Activated effector memory CD4-positive, alpha-beta T cell treated with Interleukin-2 at 50 U/mL for 16 hours (primary cell): Measurements from ENCODE around the gene HDAC7.

Experiments
- DNase-seq: peaks from one replicate; pipeline ENCODE4 v3.0.0-alpha.2; 2020

HDAC7 gene

DNA sequence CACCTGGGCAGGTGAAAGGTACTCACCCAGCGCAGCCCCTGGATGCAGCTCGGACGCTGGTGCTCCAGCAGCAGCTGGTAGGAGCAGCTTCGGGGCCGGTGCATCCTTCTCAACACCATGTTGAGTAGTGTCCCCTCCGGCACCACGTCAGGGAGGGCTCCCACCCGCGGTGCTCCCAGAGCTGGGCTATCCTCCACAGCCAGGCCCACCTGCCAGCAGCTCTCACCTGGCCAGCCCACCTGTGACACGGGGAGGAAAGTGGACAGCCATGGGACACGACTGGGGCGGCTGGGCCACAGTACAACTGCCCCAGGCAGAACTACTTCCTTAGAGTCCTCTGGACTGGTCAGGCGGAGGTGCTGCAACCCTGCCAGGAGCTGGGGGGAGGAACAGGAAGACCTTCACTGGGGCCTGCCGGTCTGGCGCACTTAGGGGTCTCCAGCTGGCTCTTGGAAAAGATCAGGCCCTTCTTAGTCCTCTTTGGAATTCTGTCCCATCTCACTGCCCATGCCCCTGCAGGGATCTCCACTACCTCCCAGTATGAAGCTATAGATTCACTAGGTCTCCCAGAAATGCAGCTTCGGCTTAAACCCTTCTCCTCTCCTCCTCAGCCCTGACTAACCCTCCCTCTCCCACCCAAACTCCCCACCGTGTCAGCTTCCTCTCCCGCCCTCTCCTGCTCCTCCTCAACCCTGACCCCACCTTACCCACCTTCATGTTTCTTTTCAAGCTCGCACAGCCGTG lies 61.7 kb downstream of the HDAC7 start:
- DNase-seq: no peak

GRCh38 chr12:47757364-47757839 lies 62.3 kb downstream of the HDAC7 start:
- DNase-seq: no peak

GRCh38 chr12:47755655-47756562 lies 63.8 kb downstream of the HDAC7 start:
- no peak for DNase-seq

GRCh38 chr12:47754881-47755280 lies 64.8 kb downstream of the HDAC7 start:
- no peak for DNase-seq

- DNase-seq: no peak
These were observed 65.6 kb downstream of the HDAC7 start for GRCh38 chr12:47754126-47754525.

GRCh38 chr12:47753021-47754001 lies 66.4 kb downstream of the HDAC7 start:
- DNase-seq: no peak

DNA sequence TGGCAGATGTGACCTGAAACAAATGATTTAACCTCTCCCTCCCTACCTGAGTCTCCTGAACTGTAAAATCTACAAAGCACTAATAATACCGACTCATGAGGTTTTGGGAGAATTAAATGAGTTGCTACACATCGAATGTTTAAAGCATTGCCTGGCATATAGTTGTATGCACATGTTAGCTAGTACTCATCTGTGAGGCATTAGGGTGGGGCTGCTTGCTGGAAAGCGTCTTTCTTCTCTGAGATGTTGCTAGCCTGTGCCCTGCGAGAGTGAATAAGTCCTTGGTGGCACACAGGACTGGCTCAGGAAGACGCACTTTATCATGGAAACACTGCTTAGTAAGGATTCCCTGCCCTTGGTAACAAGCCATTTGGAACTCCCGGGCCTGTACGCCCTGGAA lies 67.2 kb downstream of the HDAC7 start:
- DNase-seq: no peak

DNA sequence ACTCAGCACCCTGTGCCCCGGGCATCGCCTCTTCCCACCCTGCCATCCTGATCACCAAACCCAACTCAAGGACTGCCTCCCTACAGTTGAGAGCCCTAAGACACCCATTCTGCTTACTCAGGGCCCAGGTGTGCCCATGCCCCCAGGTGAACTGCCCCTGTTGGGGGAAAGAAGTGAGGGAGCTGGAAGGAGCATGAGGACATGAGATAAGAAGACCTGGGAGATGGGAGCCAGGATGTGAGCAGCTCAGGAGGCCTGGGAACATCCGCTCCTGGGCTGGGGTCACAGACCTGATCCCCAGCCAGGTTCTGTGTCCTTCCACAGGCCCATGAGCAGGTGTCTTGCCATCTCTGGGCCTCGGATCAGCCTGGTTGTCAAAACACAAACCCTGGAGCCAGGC lies 67.6 kb downstream of the HDAC7 start:
- no peak for DNase-seq

DNA sequence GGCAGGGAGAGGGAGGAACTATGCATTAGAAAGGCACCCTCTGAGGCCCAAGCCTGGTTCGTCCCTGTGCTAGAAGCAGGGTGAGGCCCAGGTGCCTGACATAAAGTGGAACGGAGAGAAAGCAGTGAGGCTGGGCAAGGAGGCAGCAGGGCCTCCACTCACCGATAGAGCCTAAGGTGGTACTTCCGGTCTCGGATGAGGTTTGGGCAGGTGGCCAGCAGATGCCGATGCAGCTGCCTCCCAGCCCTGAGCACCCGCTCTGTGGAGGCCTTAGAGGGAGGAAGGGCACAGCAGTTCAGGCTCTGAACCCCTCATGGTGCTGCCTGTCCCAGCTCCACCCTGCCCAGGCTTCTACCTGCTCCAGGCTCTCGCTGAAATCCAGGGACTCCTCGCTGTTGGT lies 68.1 kb downstream of the HDAC7 start:
- DNase-seq: no peak

DNA sequence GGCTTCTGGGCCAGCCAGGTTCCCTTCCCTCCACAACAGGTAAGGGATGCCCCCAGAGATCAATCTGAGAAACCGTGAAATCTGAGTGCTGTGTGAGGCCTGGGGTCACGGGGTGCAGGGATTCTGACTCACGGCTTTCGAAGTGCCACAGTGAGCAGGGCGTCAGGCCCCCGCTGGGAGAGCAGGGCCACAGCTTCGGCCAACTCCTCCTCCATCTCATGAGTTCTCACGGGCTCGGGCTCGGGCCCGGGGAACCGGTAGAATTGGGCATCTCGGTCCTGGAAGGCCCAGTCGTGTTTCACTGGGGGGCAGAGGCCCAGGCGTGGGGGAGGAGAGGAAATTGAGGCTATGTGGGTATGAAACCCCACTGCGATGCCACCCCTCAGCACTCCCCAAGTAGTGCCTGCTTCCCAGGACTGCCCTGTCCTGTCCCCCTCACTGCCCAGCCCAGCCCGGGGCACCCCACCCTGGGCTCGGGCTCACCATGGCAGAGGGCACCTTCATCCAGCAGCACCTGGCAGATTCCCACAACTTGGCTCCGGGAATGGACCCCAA lies 68.7 kb downstream of the HDAC7 start:
- no peak for DNase-seq

DNA sequence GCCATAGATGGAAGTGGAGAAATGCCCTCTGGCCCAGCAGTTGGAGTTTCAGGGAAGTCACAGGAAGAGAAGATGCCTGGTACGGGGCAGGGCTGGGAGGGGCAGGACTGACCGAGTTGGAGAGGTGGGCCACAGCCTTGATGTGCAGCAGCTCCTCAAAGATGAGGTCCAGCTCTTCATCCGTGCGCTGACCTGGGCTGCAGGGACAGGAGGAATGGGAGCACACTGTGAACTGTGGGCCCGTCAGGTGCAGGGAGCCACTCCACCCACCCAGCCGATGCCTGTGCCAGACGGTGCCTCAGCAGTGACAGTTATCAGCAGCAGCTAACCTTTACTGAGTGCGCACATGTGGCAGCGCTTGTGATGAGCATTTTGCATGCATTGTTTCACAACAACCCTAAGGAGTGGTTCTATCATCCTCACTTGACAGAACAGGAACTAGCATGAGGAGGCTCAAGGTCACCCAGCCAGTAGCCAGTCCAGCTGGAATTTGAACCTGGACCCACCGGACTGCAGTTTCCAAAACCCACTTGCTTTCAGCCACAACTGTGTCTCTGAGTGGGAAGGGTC lies 69.4 kb downstream of the HDAC7 start:
- no peak for DNase-seq

DNA sequence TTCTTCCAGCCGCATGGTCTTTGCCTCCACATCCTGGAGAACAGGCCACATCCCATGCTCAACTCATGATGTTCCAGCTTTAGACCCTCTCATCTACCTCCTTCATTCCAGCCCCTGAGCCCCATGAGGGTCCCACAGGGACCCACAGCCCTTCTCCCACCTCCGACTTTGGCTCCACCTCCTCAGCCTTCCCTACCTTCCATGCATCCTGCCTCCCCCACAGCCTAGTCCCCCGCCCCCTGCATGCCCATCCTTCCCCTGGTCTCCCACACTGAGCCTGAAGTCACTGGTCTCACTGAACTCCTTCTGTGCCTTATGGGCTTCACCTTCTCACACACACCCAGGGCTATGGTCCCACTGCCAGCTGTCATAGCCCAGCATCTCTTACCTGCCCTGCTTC lies 70.8 kb downstream of the HDAC7 start:
- DNase-seq: no peak

DNA sequence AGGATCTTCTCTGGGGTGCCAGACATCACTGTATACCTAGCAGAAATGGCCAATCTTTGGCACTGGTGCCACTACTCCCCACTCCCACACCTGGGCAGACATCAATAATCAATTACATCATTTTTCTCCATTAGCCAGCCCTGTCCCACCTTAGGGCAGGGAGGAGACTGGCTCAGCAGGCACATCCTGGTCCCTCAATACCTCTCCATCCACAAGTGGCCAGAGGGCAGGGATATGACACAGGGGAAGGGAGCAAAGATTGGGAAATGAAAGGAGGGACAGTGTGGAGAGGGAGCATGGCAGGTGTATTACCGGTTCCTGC lies 71.2 kb downstream of the HDAC7 start:
- DNase-seq: no peak

DNA sequence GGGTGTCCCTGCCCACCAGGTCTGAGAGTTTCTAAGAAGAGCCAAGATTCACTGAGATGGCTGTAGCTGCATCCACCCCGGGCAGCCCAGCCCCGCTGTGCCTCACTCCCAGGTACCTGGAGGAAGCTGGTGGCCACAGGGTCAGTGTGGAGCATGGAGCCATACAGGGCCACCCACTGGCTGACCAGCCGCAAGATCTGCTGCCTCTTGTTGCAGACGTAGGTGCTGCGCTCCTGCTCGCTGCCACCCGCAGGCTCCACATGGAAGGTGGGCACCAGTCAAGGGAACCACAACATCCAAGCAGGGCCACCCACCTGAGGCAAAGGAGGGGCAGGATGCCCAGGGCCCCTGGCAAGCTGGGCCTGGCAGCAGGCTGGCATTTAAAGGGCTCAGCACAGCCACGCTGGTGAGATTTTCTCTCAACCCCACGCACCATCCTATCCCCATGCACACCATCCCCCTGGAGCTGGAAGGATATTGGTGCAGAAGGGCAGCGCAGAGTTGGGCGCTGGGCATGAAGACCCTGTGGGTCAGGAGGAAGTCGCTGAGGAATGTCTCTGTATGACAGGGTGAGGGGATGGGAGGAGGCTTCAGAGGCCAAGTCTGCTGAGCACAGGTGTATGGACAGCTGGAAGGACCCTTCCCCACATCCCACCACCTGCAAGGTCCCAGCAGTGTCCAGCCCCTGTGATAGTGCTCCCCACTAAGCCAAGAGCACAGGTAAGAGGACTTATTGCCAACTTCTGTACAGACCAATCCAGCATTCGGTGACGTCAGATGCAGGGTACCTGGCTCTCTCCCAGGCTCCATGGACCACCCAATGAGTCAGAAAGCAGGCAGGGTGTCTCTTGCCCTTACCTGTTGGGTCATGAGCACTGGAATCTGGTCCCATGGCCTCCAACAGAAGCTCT lies 71.9 kb downstream of the HDAC7 start:
- no peak for DNase-seq

- DNase-seq: no peak
These were observed 72.6 kb downstream of the HDAC7 start for GRCh38 chr12:47747126-47747525.

GRCh38 chr12:47746523-47746922 lies 73.2 kb downstream of the HDAC7 start:
- DNase-seq: no peak

DNA sequence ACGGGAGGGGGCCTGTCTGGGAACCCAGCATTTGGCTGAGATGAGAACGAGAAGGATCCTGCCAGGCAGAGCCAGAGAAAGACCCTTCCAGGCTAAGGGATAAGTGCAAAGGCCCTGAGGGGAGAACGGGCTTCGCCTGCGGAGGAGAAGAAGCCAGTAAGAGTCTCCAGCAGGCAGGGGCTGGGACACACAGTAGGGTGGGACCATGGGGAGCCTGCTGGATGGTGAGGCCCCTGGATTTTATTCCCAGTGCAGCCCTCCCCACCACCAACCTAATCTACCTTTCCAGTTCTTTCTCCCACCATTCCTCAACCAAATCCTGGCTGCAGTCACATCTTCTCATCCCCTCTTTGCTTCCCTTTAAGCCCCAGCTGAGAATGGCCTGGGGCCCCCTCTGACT lies 73.6 kb downstream of the HDAC7 start:
- no peak for DNase-seq

- DNase-seq: no peak
These were observed 74.1 kb downstream of the HDAC7 start for GRCh38 chr12:47745485-47746041.

- DNase-seq: no peak
These were observed 74.8 kb downstream of the HDAC7 start for GRCh38 chr12:47744778-47745436.

DNA sequence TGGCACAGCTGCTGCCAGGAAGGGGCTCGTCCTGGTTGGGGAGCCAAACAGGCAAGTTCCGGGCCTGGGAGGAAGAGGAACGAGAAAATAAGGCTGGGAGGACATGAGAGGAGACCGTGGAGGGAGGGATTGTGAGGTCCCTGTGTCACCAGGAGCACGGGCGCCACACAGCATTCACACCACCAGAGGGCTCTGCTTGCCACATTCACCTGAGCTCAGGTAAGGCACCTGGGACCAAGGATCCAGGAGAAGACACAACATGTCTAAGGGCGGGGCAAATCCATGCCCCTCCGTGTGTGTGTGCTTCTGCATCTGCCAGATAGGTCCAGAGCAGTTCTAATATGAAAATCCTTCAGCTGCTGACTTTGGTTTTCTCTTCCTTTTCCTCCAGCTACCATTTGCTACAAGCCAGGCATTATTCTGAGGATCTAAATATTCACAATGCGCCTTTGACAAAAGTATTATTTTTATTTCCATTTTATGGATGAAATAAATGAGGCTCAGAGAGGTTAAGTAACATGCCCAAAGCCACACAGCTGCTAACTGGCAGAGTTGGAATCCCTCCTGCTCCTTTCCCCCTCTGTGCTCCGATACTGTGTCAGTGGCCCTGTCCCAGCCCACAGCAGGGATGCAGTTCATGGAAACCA lies 75.6 kb downstream of the HDAC7 start:
- DNase-seq: peak; percentile 50
